SK-N-MC (cell line): ENCODE results near the gene CMIP.

Source experiments
- DNase-seq: peaks from one replicate; pipeline ENCODE4 v3.0.0-alpha.2; 2011; ENCODE audit warnings: low read depth, low spot score
- H3K27ac ChIP-seq: fragments of 200-600 bp; sonication (generic); 2 replicates; pipeline ENCODE4 v1.5.1; 2016; ENCODE audit warnings: mixed run types
- H3K36me3 ChIP-seq: fragments of 200-600 bp; sonication (generic); 2 replicates; pipeline ENCODE4 v1.6.1; 2017; ENCODE audit warnings: antibody characterized with exemption, low read length, mixed read lengths; ENCODE audit not compliant: insufficient read depth
- H3K4me3 ChIP-seq: fragments of 200-600 bp; sonication (generic); 2 replicates; pipeline ENCODE4 v1.5.1; 2016
- H3K9ac ChIP-seq: fragments of 200-600 bp; sonication (generic); 2 replicates; pipeline ENCODE4 v1.8.0; 2017; ENCODE audit warnings: mixed run types, mixed read lengths; ENCODE audit not compliant: insufficient read length
- H3K9me3 ChIP-seq: fragments of 200-600 bp; sonication (generic); 2 replicates; pipeline ENCODE4 v1.6.1; 2017; ENCODE audit warnings: low read depth, mild to moderate bottlenecking, antibody characterized with exemption, low read length, moderate library complexity, mixed read lengths
- EZH2 ChIP-seq: fragments of 200-600 bp; sonication (generic); IDR thresholded peaks from one replicate; pipeline ENCODE4 v1.6.1; 2017; ENCODE audit warnings: antibody characterized with exemption
- FOXP2 ChIP-seq: optimal IDR thresholded peaks from 2 replicates; pipeline ENCODE3; 2011; ENCODE audit warnings: mild to moderate bottlenecking, moderate library complexity; ENCODE audit not compliant: insufficient read depth; ENCODE audit errors: extremely low read length, control extremely low read depth
- POLR2AphosphoS5 ChIP-seq: IDR thresholded peaks from 2 replicates; pipeline ENCODE4 v1.6.1; 2012; ENCODE audit warnings: mild to moderate bottlenecking, low read depth, low read length, borderline replicate concordance

The CMIP gene

GRCh38 chr16:81537721-81538561 is 93.3 kb downstream of the CMIP start:
- no peak for DNase-seq
- no peak overlapping the region for H3K27ac ChIP-seq

GRCh38 chr16:81539009-81539758 is 94.6 kb downstream of the CMIP start:
- TF ChIP-seq FOXP2, result no peak
- TF ChIP-seq EZH2, result no peak
- TF ChIP-seq POLR2AphosphoS5, result no peak
- DNase-seq, result no peak
- H3K4me3 ChIP-seq, result no peak overlapping the region
- H3K36me3 ChIP-seq, result no peaks in the 10 kb centered on the region
- no peak overlapping the region for H3K9ac ChIP-seq
- H3K9me3 ChIP-seq, result no peaks in the 10 kb centered on the region
- H3K27ac ChIP-seq, result no peak overlapping the region

More at GRCh38 chr16:81537721-81538561, 93.3 kb downstream of the CMIP start:
- TF ChIP-seq FOXP2, result no peak
- no peak for TF ChIP-seq POLR2AphosphoS5
- no peak for TF ChIP-seq EZH2
- H3K36me3 ChIP-seq, result no peaks in the 10 kb centered on the region
- H3K9me3 ChIP-seq, result no peaks in the 10 kb centered on the region
- H3K9ac ChIP-seq, result no peak overlapping the region
- no peak overlapping the region for H3K4me3 ChIP-seq

- no peak for DNase-seq
- Histone ChIP-seq H3K27ac (no peak overlapping the region), H3K9ac (no peak overlapping the region), H3K4me3 (no peak overlapping the region), H3K36me3 (no peaks in the 10 kb centered on the region), H3K9me3 (no peaks in the 10 kb centered on the region)
- TF ChIP-seq POLR2AphosphoS5 (no peak), EZH2 (no peak), FOXP2 (no peak)
Observed at GRCh38 chr16:81539759-81540472, 95.3 kb downstream of the CMIP start.

GRCh38 chr16:81541314-81541713 is 96.7 kb downstream of the CMIP start:
- H3K27ac ChIP-seq, result no peak overlapping the region
- no peak overlapping the region for H3K4me3 ChIP-seq
- H3K36me3 ChIP-seq, result no peaks in the 10 kb centered on the region
- no peak for DNase-seq
- no peak overlapping the region for H3K9ac ChIP-seq
- H3K9me3 ChIP-seq, result no peaks in the 10 kb centered on the region
- TF ChIP-seq POLR2AphosphoS5 (no peak), EZH2 (no peak), FOXP2 (no peak)

GRCh38 chr16:81542609-81543570 is 98.3 kb downstream of the CMIP start:
- DNase-seq, result no peak
- Histone ChIP-seq H3K4me3 (no peak overlapping the region), H3K9me3 (no peaks in the 10 kb centered on the region), H3K9ac (no peak overlapping the region), H3K27ac (no peak overlapping the region), H3K36me3 (no peaks in the 10 kb centered on the region)
- TF ChIP-seq FOXP2, result no peak
- no peak for TF ChIP-seq EZH2
- no peak for TF ChIP-seq POLR2AphosphoS5

- Histone ChIP-seq H3K9ac (no peak overlapping the region), H3K27ac (no peak overlapping the region), H3K36me3 (no peaks in the 10 kb centered on the region), H3K4me3 (no peak overlapping the region), H3K9me3 (no peaks in the 10 kb centered on the region)
- no peak for TF ChIP-seq FOXP2
- TF ChIP-seq POLR2AphosphoS5, result no peak
- TF ChIP-seq EZH2, result no peak
- no peak for DNase-seq
Observed at GRCh38 chr16:81543571-81543970, 99.0 kb downstream of the CMIP start.

GRCh38 chr16:81544261-81544660 is 99.7 kb downstream of the CMIP start:
- Histone ChIP-seq H3K36me3 (no peaks in the 10 kb centered on the region), H3K4me3 (no peak overlapping the region), H3K9me3 (no peaks in the 10 kb centered on the region), H3K9ac (no peak overlapping the region), H3K27ac (no peak overlapping the region)
- TF ChIP-seq POLR2AphosphoS5, result no peak
- no peak for TF ChIP-seq EZH2
- TF ChIP-seq FOXP2, result no peak
- no peak for DNase-seq

- Histone ChIP-seq H3K9ac (no peak overlapping the region), H3K27ac (no peak overlapping the region), H3K9me3 (no peaks in the 10 kb centered on the region), H3K4me3 (no peak overlapping the region), H3K36me3 (no peaks in the 10 kb centered on the region)
- no peak for DNase-seq
- TF ChIP-seq FOXP2 (no peak), POLR2AphosphoS5 (no peak), EZH2 (no peak)
Observed at GRCh38 chr16:81544700-81545271, 100.2 kb downstream of the CMIP start.
